ENCODE results near the gene ZDHHC5.

ZDHHC5 gene

GRCh38 chr11:57667736-57668433 is at the start of gene ZDHHC5:
Gene ZDHHC5, plus strand, starts transcription at chr11:57668114. Its CDS starts 4,977 bp downstream, at chr11:57673091.
- DNase-seq, result peak; percentile 98 to 99

GRCh38 chr11:57618438-57618837 is 49.5 kb upstream of the ZDHHC5 start:
- no peak for DNase-seq

- DNase-seq, result no peak
These were observed 48.6 kb upstream of the ZDHHC5 start for GRCh38 chr11:57619331-57619730.

- DNase-seq, result no peak
These were observed 47.4 kb upstream of the ZDHHC5 start for GRCh38 chr11:57620467-57620866.

GRCh38 chr11:57622263-57622662 is 45.7 kb upstream of the ZDHHC5 start:
- no peak for DNase-seq

- DNase-seq, result no peak
These were observed 43.0 kb upstream of the ZDHHC5 start for GRCh38 chr11:57624864-57625263.

- no peak for DNase-seq
These were observed 41.0 kb upstream of the ZDHHC5 start for GRCh38 chr11:57626895-57627294.

GRCh38 chr11:57630171-57630570 is 37.7 kb upstream of the ZDHHC5 start:
- DNase-seq, result no peak

- no peak for DNase-seq
These were observed 35.8 kb upstream of the ZDHHC5 start for GRCh38 chr11:57632116-57632515.

GRCh38 chr11:57633394-57634070 is 34.4 kb upstream of the ZDHHC5 start:
- no peak for DNase-seq

- DNase-seq, result no peak
These were observed 33.6 kb upstream of the ZDHHC5 start for GRCh38 chr11:57634311-57634710.

- no peak for DNase-seq
These were observed 32.7 kb upstream of the ZDHHC5 start for GRCh38 chr11:57635246-57635645.

GRCh38 chr11:57637626-57638004 is 30.3 kb upstream of the ZDHHC5 start:
- DNase-seq, result no peak

GRCh38 chr11:57638005-57638781 is 29.7 kb upstream of the ZDHHC5 start:
- no peak for DNase-seq

- DNase-seq, result no peak
These were observed 29.0 kb upstream of the ZDHHC5 start for GRCh38 chr11:57638811-57639320.

- DNase-seq, result no peak
These were observed 28.4 kb upstream of the ZDHHC5 start for GRCh38 chr11:57639321-57640067.

- no peak for DNase-seq
These were observed 27.7 kb upstream of the ZDHHC5 start for GRCh38 chr11:57640068-57640800.

GRCh38 chr11:57641011-57641807 is 26.7 kb upstream of the ZDHHC5 start:
- no peak for DNase-seq

GRCh38 chr11:57643802-57644201 is 24.1 kb upstream of the ZDHHC5 start:
- DNase-seq, result no peak

GRCh38 chr11:57644748-57645688 is 22.9 kb upstream of the ZDHHC5 start:
- DNase-seq, result peak; percentile 87 to 90

All from stimulated activated CD4-positive, alpha-beta T cell treated with anti-CD3 and anti-CD28 coated beads, Interleukin-2, amount 100 ng/mL, for 24 hours (primary cell).